COR-L47 (cell line): ENCODE results near the gene MAST4.

Source experiments
- DNase-seq: peaks from one replicate; lab custom pipeline; 2025; lab: John Stamatoyannopoulos, UW

The MAST4 gene

GRCh38 chr5:66876266-66876807 lies 280.1 kb downstream of the MAST4 start:
- DNase-seq: no peak

DNA sequence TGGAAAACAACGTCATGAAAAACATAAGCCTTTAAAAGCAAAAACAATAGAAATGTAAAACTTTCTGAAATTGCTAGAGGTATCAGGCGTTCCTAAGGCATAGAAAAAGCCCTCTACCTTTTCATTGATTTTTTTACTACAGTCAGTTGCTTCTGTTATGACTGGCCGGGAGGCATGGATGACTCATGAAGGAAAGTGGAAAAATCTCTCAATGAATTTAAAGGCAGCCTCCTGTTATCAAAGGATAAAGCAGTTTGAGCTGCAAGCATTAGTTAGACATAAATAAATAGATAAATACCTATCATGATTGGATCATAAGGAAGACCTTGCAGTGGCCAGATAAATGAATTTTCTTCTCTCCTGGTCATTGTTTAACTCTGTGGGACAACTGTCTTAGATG lies 281.6 kb downstream of the MAST4 start:
- DNase-seq: no peak

- DNase-seq: no peak
These were observed 284.2 kb downstream of the MAST4 start for GRCh38 chr5:66880401-66880800.

DNA sequence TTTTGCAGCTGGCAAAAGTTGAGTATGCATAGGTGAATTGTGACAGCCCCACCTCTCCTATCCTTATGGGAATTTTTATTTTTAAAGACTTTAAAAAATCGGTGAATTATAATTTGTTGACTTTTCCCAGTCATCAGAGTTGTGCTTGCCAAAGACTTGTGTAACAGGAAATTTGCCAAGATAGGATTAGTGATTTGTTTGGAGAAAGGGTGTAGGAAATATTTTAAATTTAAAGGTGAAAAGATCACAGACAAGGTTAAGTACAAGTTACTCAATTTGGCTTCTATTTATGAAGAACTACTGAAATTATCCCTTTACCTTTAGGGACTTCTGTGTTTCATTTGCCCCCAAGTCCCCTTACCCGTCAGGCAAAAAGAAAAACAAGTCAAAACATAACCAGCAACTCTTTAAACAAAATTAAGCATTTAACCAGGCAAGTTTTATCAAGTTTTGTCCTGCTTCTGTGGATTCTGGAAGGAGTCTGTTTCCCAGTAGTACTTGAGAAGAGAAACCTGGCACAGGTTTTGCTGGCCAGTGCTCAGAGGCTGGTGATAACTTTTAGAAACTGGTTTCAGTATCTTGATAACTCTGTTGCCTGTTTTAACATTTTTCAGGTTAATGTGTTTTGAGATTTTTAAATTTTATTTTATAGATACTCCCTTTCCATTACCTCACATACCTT lies 285.4 kb downstream of the MAST4 start:
- DNase-seq: no peak

GRCh38 chr5:66882606-66883227 lies 286.5 kb downstream of the MAST4 start:
- no peak for DNase-seq

DNA sequence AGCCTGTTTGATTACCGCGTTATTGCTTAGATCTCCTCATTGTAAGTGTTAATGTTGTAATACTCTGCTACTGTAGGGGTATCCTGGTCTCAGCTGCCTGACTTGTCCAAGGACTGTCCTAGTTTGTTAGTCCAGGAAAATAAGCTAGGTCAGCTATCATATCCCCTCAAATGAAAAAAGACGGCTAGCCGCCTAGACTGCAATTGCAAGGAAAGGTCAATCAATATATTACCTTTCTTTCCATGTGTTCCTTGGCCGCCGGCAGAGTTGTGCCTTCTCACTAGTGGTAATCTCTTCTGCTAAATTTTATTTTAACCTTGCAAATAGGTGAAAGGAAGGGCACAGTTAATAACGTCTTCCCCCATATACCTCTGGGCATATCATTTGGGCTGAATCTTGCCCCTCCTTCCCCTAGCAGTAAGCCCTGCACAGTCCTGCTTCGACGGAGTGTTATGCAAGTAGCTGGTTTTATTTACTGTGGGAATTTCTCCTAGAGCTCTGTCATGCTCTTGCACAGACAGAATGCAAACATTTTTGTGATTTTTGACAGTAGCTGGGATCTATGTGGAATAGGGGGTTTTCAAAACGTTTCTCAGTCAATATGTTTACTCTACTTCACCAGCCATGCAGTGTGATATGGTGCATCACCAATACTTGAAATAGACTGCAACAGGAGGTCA lies 288.5 kb downstream of the MAST4 start:
- no peak for DNase-seq

GRCh38 chr5:66886941-66887340 lies 290.7 kb downstream of the MAST4 start:
- DNase-seq: no peak

DNA sequence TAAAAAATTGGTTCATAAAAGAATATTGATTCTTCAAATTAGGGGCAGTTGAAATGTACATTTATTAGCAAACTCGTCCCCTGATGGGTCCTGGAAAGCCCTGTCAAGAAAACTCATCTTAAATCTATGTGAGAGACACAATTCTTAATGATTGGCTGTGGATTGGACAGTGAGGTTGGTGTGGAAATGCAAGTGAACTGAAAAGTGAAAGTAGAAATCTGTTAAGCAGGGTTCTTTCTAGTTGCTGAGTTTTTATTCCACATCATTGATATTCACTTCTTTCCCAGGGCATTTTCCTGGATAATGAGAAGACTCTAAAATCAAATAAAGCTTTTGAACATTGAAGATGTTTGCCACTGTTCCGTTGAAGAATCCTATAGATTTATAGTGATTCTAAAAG lies 292.4 kb downstream of the MAST4 start:
- no peak for DNase-seq

DNA sequence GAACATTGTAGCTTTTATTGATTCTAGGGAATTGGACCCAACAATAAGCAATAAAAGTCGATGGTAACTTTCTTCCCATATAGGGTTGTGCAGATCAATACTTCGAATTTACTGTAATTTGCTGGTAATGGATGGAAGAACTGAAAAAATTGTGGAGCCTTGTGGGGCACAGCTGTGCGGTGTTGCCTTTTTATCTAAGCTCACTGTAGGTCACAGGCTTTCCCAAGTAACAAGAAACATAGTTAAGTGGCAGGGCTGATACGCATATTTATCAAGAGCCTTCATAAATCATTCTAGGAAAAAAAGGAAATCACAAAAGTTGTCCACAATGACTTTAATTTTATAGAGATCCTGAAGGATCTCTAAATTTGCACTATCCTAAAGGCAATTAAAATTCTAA lies 292.9 kb downstream of the MAST4 start:
- DNase-seq: no peak

GRCh38 chr5:66889524-66889923 lies 293.3 kb downstream of the MAST4 start:
- DNase-seq: no peak

DNA sequence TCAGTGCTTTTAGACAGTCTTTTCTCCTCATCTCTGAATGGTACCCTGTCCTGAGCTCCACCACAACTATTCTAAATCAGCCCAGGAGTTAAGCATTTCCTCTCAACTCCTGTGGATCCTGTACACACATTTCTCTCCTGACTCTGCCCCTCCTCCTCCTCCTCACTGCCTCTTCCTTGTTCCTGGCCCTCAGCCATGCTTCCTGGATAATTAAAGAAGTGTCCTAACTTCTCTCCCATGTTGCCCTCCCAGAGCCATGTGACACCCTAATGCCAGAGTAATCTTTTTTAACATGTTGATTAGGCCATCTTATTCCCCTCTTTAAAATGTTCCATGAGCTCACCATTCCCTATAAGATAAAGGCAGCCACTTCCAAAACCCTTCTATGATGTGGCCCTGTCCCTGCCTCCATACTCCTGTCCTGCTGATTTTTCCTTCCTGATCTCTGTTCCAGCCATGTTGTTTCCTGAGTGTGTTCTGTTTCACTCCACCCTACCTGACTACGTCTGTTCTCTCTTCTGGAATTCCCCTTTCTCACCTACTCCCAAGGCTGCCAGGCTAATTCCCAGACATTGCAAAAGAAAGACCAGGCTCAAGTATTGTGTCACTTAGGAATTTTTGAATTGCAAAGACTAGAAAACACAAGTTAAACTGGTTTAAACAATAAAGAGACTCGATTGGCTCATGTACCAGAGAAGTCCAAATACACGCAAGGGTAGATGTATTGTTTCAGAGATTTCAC lies 295.2 kb downstream of the MAST4 start:
- DNase-seq: no peak

DNA sequence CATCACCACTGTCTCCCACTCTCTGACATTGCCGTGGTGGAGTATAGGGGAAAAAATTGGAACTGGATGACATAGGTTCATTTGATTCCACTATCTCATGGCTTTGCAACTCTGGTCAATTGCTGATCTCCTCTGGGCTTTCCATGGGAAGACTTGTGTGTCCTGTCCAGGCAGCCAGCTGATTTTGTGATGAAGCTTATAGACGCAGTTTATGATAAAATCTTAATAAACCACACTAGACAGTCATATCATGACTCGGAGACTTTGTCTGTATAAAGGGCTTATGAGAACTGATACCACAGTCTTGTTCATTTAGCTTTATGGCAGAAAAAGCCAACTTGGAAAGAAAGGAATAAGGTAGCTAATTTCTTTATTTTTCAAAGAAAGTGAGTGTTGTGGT lies 296.5 kb downstream of the MAST4 start:
- no peak for DNase-seq

- no peak for DNase-seq
These were observed 298.5 kb downstream of the MAST4 start for GRCh38 chr5:66894480-66895240.

- DNase-seq: no peak
These were observed 300.0 kb downstream of the MAST4 start for GRCh38 chr5:66896171-66896570.

GRCh38 chr5:66897356-66897755 lies 301.2 kb downstream of the MAST4 start:
- DNase-seq: no peak

- no peak for DNase-seq
These were observed 302.2 kb downstream of the MAST4 start for GRCh38 chr5:66898241-66898995.

DNA sequence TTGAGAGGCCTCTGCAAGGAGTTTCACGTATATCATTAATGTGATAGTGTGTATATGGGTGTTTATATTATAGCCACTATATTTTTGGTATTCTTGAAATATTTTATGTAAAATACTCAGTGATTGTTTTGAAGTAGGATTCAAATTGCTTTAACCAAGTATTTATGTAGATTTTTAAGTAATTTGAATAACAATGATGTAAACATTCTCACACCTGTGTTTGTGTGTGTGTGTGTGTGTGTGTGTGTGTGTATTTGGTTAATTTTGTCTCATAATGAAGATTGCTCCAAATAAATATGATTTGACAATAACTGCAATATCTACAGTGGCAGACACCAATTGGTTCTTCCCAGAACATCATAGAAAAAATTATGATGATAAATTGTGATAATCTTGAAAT lies 307.0 kb downstream of the MAST4 start:
- no peak for DNase-seq

GRCh38 chr5:66903709-66904108 lies 307.5 kb downstream of the MAST4 start:
- no peak for DNase-seq

DNA sequence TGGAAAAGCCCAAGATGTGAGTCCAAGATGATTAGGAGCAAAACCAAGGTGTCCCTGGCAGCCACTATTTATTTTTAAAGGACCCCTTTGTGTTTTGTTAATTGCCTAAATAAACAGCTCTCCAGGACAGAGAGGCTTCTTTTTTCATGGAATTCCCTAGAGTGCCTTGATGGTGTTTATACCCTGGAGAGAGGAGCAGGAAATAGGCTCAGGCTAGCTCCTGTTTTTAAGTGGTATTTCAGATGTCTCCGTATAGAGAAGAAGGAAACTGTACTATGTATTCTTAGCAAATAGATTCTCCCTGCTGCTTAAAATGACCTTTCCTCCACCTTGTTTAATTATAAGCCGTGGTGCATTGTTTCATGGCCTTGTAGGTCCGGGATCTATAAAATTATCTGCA lies 308.0 kb downstream of the MAST4 start:
- peak; percentile 37 for DNase-seq

DNA sequence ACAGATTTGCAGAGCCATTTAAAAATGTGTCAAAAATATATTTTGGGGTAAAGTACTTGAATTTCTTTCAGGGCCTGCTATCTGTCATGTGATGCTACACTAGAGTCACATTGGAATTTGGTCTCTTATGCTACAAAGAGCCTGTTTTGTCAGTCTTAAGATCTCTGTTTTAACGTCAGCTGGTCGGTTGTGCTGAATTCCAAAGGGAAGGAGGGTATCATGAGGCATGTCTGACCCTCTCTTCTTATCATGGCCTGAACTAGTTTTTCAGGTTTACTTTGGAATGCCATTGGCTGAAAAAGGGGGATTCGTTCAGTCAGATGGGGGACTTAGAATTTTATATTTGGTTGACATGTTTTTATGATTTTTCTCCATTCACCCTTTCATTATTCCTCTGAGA lies 309.8 kb downstream of the MAST4 start:
- no peak for DNase-seq

- no peak for DNase-seq
These were observed 312.0 kb downstream of the MAST4 start for GRCh38 chr5:66908230-66908629.
